ENCODE measurements around the gene PUSL1.
A peak's percentile ranks its signal among the peaks of the same experiment; 100 is the strongest.

Gene PUSL1

GRCh38 chr1:1309251-1310108 lies 1.1 kb downstream of the PUSL1 start:
- no peak for TF ChIP-seq FOXP2 (optimal IDR thresholded peaks at IDR 0.05; ENCODE audit: borderline replicate concordance, extremely low read depth, extremely low read length, insufficient read depth)
- TF ChIP-seq POLR2AphosphoS5 (IDR thresholded peaks at IDR 0.05; ENCODE audit: low read depth, low read length) = 0 out of 2 replicates have a peak, but pooled peaks have one; percentile 36

- TF ChIP-seq SIN3A (IDR thresholded peaks at IDR 0.05; ENCODE audit: borderline replicate concordance, insufficient read depth, low read length) = no peak
- no peak for TF ChIP-seq POLR2AphosphoS5 (IDR thresholded peaks at IDR 0.05; ENCODE audit: low read depth, low read length)
- no peak for TF ChIP-seq REST (IDR thresholded peaks at IDR 0.05; ENCODE audit: insufficient read depth in 1 of 2, low read depth in 2 of 2, low read length in 2 of 2)
- TF ChIP-seq TAF1 (IDR thresholded peaks at IDR 0.05; ENCODE audit: borderline replicate concordance, insufficient read depth, low read length) = no peak
Observed at GRCh38 chr1:1310109-1310385, 1.6 kb downstream of the PUSL1 start.

- TF ChIP-seq POLR2AphosphoS5 (IDR thresholded peaks at IDR 0.05; ENCODE audit: low read depth, low read length) (no peak), TAF1 (IDR thresholded peaks at IDR 0.05; ENCODE audit: borderline replicate concordance, insufficient read depth, low read length) (no peak), SIN3A (IDR thresholded peaks at IDR 0.05; ENCODE audit: borderline replicate concordance, insufficient read depth, low read length) (no peak), FOXP2 (optimal IDR thresholded peaks at IDR 0.05; ENCODE audit: borderline replicate concordance, extremely low read depth, extremely low read length, insufficient read depth) (no peak), REST (IDR thresholded peaks at IDR 0.05; ENCODE audit: insufficient read depth in 1 of 2, low read depth in 2 of 2, low read length in 2 of 2) (no peak)
Observed at GRCh38 chr1:1310476-1311053, 2.2 kb downstream of the PUSL1 start.

- TF ChIP-seq SIN3A (IDR thresholded peaks at IDR 0.05; ENCODE audit: borderline replicate concordance, insufficient read depth, low read length) = no peak
- no peak for TF ChIP-seq FOXP2 (optimal IDR thresholded peaks at IDR 0.05; ENCODE audit: borderline replicate concordance, extremely low read depth, extremely low read length, insufficient read depth)
- no peak; the same call in 1 of the 2 replicates for TF ChIP-seq POLR2AphosphoS5 (IDR thresholded peaks at IDR 0.05; ENCODE audit: low read depth, low read length)
- TF ChIP-seq TAF1 (IDR thresholded peaks at IDR 0.05; ENCODE audit: borderline replicate concordance, insufficient read depth, low read length) = no peak
- TF ChIP-seq REST (IDR thresholded peaks at IDR 0.05; ENCODE audit: insufficient read depth in 1 of 2, low read depth in 2 of 2, low read length in 2 of 2) = no peak
Observed at GRCh38 chr1:1311107-1312104, 3.0 kb downstream of the PUSL1 start.
